Measurements from ENCODE around the gene CHST10. TPM values are rescaled to one million over a fixed set of nuclear protein-coding genes. Genes with fewer than 3 reads are reported as not detected.

CHST10 gene
- total and polyA plus RNA-seq, 4 donors: 33.1 to 45.3 (median 38.2) TPM

GRCh38 chr2:100408941-100409340 is 8.5 kb downstream of the CHST10 start:
- DNase-seq (ENCODE audit: low read depth in 4 of 6, low spot score in 6 of 6): no peak
- Histone ChIP-seq H3K4me3 (ENCODE audit: low read depth, low read length) (no peak overlapping the region), H3K4me1 (ENCODE audit: control insufficient read depth, insufficient read depth, low read length) (peaks cover 31% of the 10 kb centered on the region), H3K27me3 (ENCODE audit: control insufficient read depth, insufficient read depth, low read length) (no peaks in the 10 kb centered on the region), H3K9me3 (ENCODE audit: control insufficient read depth, insufficient read depth, low read length) (no peaks in the 10 kb centered on the region), H3K27ac (ENCODE audit: low read depth, low read length) (no peak overlapping the region), H3K36me3 (ENCODE audit: control insufficient read depth, insufficient read depth, low read length) (peaks cover 34% of the 10 kb centered on the region)
- WGBS (ENCODE audit: insufficient coverage): 96% methylated on average over 6 of the region's 8 CpGs

GRCh38 chr2:100408104-100408503 is 9.4 kb downstream of the CHST10 start:
- no peak overlapping the region for H3K27ac ChIP-seq (ENCODE audit: low read depth, low read length)
- no peak for DNase-seq (ENCODE audit: low read depth in 4 of 6, low spot score in 6 of 6)
- no peaks in the 10 kb centered on the region for H3K27me3 ChIP-seq (ENCODE audit: control insufficient read depth, insufficient read depth, low read length)
- 85% methylated on average over 2 of the region's 2 CpGs for WGBS (ENCODE audit: insufficient coverage)
- H3K36me3 ChIP-seq (ENCODE audit: control insufficient read depth, insufficient read depth, low read length): peaks cover 38% of the 10 kb centered on the region
- H3K4me3 ChIP-seq (ENCODE audit: low read depth, low read length): no peak overlapping the region
- no peaks in the 10 kb centered on the region for H3K9me3 ChIP-seq (ENCODE audit: control insufficient read depth, insufficient read depth, low read length)
- H3K4me1 ChIP-seq (ENCODE audit: control insufficient read depth, insufficient read depth, low read length): peaks cover 25% of the 10 kb centered on the region

GRCh38 chr2:100407563-100407962 is 9.9 kb downstream of the CHST10 start:
- 90% methylated on average over 4 of the region's 6 CpGs for WGBS (ENCODE audit: insufficient coverage)
- no peak overlapping the region for H3K27ac ChIP-seq (ENCODE audit: low read depth, low read length)
- DNase-seq (ENCODE audit: low read depth in 4 of 6, low spot score in 6 of 6): no peak

GRCh38 chr2:100407073-100407472 is 10.4 kb downstream of the CHST10 start:
- H3K27ac ChIP-seq (ENCODE audit: low read depth, low read length): no peak overlapping the region
- H3K36me3 ChIP-seq (ENCODE audit: control insufficient read depth, insufficient read depth, low read length): peaks cover 43% of the 10 kb centered on the region
- no peak overlapping the region for H3K4me3 ChIP-seq (ENCODE audit: low read depth, low read length)
- H3K9me3 ChIP-seq (ENCODE audit: control insufficient read depth, insufficient read depth, low read length): no peaks in the 10 kb centered on the region
- no peak for DNase-seq (ENCODE audit: low read depth in 4 of 6, low spot score in 6 of 6)
- H3K4me1 ChIP-seq (ENCODE audit: control insufficient read depth, insufficient read depth, low read length): peaks cover 20% of the 10 kb centered on the region
- WGBS (ENCODE audit: insufficient coverage): 49% methylated on average over 6 of the region's 6 CpGs
- no peaks in the 10 kb centered on the region for H3K27me3 ChIP-seq (ENCODE audit: control insufficient read depth, insufficient read depth, low read length)

More at GRCh38 chr2:100407563-100407962, 9.9 kb downstream of the CHST10 start:
- H3K36me3 ChIP-seq (ENCODE audit: control insufficient read depth, insufficient read depth, low read length): peaks cover 38% of the 10 kb centered on the region
- H3K4me1 ChIP-seq (ENCODE audit: control insufficient read depth, insufficient read depth, low read length): peaks cover 22% of the 10 kb centered on the region
- H3K27me3 ChIP-seq (ENCODE audit: control insufficient read depth, insufficient read depth, low read length): no peaks in the 10 kb centered on the region
- H3K9me3 ChIP-seq (ENCODE audit: control insufficient read depth, insufficient read depth, low read length): no peaks in the 10 kb centered on the region
- H3K4me3 ChIP-seq (ENCODE audit: low read depth, low read length): no peak overlapping the region

- peaks cover 48% of the 10 kb centered on the region for H3K36me3 ChIP-seq (ENCODE audit: control insufficient read depth, insufficient read depth, low read length)
- no peaks in the 10 kb centered on the region for H3K9me3 ChIP-seq (ENCODE audit: control insufficient read depth, insufficient read depth, low read length)
- 98% methylated on average over 5 of the region's 5 CpGs for WGBS (ENCODE audit: insufficient coverage)
- no peak overlapping the region for H3K4me3 ChIP-seq (ENCODE audit: low read depth, low read length)
- H3K27ac ChIP-seq (ENCODE audit: low read depth, low read length): no peak overlapping the region
- H3K27me3 ChIP-seq (ENCODE audit: control insufficient read depth, insufficient read depth, low read length): no peaks in the 10 kb centered on the region
- peaks cover 14% of the 10 kb centered on the region for H3K4me1 ChIP-seq (ENCODE audit: control insufficient read depth, insufficient read depth, low read length)
- no peak for DNase-seq (ENCODE audit: low read depth in 4 of 6, low spot score in 6 of 6)
Observed at GRCh38 chr2:100406120-100406508, 11.4 kb downstream of the CHST10 start.

- H3K27ac ChIP-seq (ENCODE audit: low read depth, low read length): no peak overlapping the region
- no peak for DNase-seq (ENCODE audit: low read depth in 4 of 6, low spot score in 6 of 6)
- peaks cover 52% of the 10 kb centered on the region for H3K36me3 ChIP-seq (ENCODE audit: control insufficient read depth, insufficient read depth, low read length)
- peaks cover 12% of the 10 kb centered on the region for H3K4me1 ChIP-seq (ENCODE audit: control insufficient read depth, insufficient read depth, low read length)
- 98% methylated on average over 12 of the region's 13 CpGs for WGBS (ENCODE audit: insufficient coverage)
- no peaks in the 10 kb centered on the region for H3K9me3 ChIP-seq (ENCODE audit: control insufficient read depth, insufficient read depth, low read length)
- H3K4me3 ChIP-seq (ENCODE audit: low read depth, low read length): no peak overlapping the region
- H3K27me3 ChIP-seq (ENCODE audit: control insufficient read depth, insufficient read depth, low read length): no peaks in the 10 kb centered on the region
Observed at GRCh38 chr2:100405403-100406119, 11.9 kb downstream of the CHST10 start.

- 86% methylated on average over 7 of the region's 7 CpGs for WGBS (ENCODE audit: insufficient coverage)
- peaks cover 56% of the 10 kb centered on the region for H3K36me3 ChIP-seq (ENCODE audit: control insufficient read depth, insufficient read depth, low read length)
- no peak overlapping the region for H3K27ac ChIP-seq (ENCODE audit: low read depth, low read length)
- no peak for DNase-seq (ENCODE audit: low read depth in 4 of 6, low spot score in 6 of 6)
- no peaks in the 10 kb centered on the region for H3K27me3 ChIP-seq (ENCODE audit: control insufficient read depth, insufficient read depth, low read length)
- H3K9me3 ChIP-seq (ENCODE audit: control insufficient read depth, insufficient read depth, low read length): no peaks in the 10 kb centered on the region
- no peak overlapping the region for H3K4me3 ChIP-seq (ENCODE audit: low read depth, low read length)
- peaks cover 6% of the 10 kb centered on the region for H3K4me1 ChIP-seq (ENCODE audit: control insufficient read depth, insufficient read depth, low read length)
Observed at GRCh38 chr2:100404411-100404810, 13.1 kb downstream of the CHST10 start.

GRCh38 chr2:100403722-100404121 is 13.7 kb downstream of the CHST10 start:
- Histone ChIP-seq H3K4me1 (ENCODE audit: control insufficient read depth, insufficient read depth, low read length) (peaks cover 6% of the 10 kb centered on the region), H3K4me3 (ENCODE audit: low read depth, low read length) (no peak overlapping the region), H3K9me3 (ENCODE audit: control insufficient read depth, insufficient read depth, low read length) (no peaks in the 10 kb centered on the region), H3K27me3 (ENCODE audit: control insufficient read depth, insufficient read depth, low read length) (no peaks in the 10 kb centered on the region), H3K27ac (ENCODE audit: low read depth, low read length) (no peak overlapping the region), H3K36me3 (ENCODE audit: control insufficient read depth, insufficient read depth, low read length) (peaks cover 54% of the 10 kb centered on the region)
- WGBS (ENCODE audit: insufficient coverage): 87% methylated on average over 10 of the region's 10 CpGs
- DNase-seq (ENCODE audit: low read depth in 4 of 6, low spot score in 6 of 6): no peak

- Histone ChIP-seq H3K27ac (ENCODE audit: low read depth, low read length) (no peak overlapping the region), H3K4me3 (ENCODE audit: low read depth, low read length) (no peak overlapping the region), H3K27me3 (ENCODE audit: control insufficient read depth, insufficient read depth, low read length) (no peaks in the 10 kb centered on the region), H3K9me3 (ENCODE audit: control insufficient read depth, insufficient read depth, low read length) (no peaks in the 10 kb centered on the region), H3K36me3 (ENCODE audit: control insufficient read depth, insufficient read depth, low read length) (peaks cover 67% of the 10 kb centered on the region), H3K4me1 (ENCODE audit: control insufficient read depth, insufficient read depth, low read length) (no peaks in the 10 kb centered on the region)
- no peak for DNase-seq (ENCODE audit: low read depth in 4 of 6, low spot score in 6 of 6)
- WGBS (ENCODE audit: insufficient coverage): 98% methylated on average over 7 of the region's 7 CpGs
Observed at GRCh38 chr2:100401268-100401667, 16.2 kb downstream of the CHST10 start.

GRCh38 chr2:100399714-100400113 is 17.8 kb downstream of the CHST10 start:
- no peaks in the 10 kb centered on the region for H3K27me3 ChIP-seq (ENCODE audit: control insufficient read depth, insufficient read depth, low read length)
- H3K9me3 ChIP-seq (ENCODE audit: control insufficient read depth, insufficient read depth, low read length): no peaks in the 10 kb centered on the region
- no peak overlapping the region for H3K27ac ChIP-seq (ENCODE audit: low read depth, low read length)
- no peaks in the 10 kb centered on the region for H3K4me1 ChIP-seq (ENCODE audit: control insufficient read depth, insufficient read depth, low read length)
- DNase-seq (ENCODE audit: low read depth in 4 of 6, low spot score in 6 of 6): no peak
- H3K36me3 ChIP-seq (ENCODE audit: control insufficient read depth, insufficient read depth, low read length): peaks cover 67% of the 10 kb centered on the region
- H3K4me3 ChIP-seq (ENCODE audit: low read depth, low read length): no peak overlapping the region
- 99% methylated on average over 9 of the region's 9 CpGs for WGBS (ENCODE audit: insufficient coverage)

Data from spinal cord (tissue), 10 donors.